WTC11 (cell line): ENCODE data around the gene OR10D3. TPM values are rescaled to one million over a fixed set of nuclear protein-coding genes. Genes with fewer than 3 reads are reported as not detected.

Source experiments
- ATAC-seq: fragments of 200-7000 bp; cut with Tn5 transposase; 2 replicates; pipeline ENCODE4 v1.10.0; 2021; ENCODE audit warnings: mild to moderate bottlenecking, moderate library complexity
- CTCF ChIA-PET: fragments of 300-600 bp; sonication (Branson Sonifier 250); formaldehyde crosslinking; loops from one replicate; lab custom pipeline; 2021; ENCODE audit warnings: antibody characterized with exemption; lab: Charles Lee
- POLR2A ChIA-PET: fragments of 350-600 bp; sonication (Branson Sonifier 250); formaldehyde crosslinking; loops from one replicate; lab custom pipeline; 2021; ENCODE audit warnings: antibody characterized with exemption; lab: Charles Lee
- DNase-seq: peaks from one replicate; pipeline ENCODE4 v3.0.0; 2021; ENCODE audit warnings: low spot score
- H3K27ac Mint-ChIP-seq: 2 replicates; pipeline ENCODE4 v1.8.0; 2021; ENCODE audit warnings: mixed read lengths
- H3K27me3 Mint-ChIP-seq: 2 replicates; pipeline ENCODE4 v1.8.0; 2021; ENCODE audit warnings: low read depth, mild to moderate bottlenecking, moderate library complexity, mixed read lengths
- H3K36me3 Mint-ChIP-seq: 2 replicates; pipeline ENCODE4 v1.8.0; 2021; ENCODE audit warnings: mixed read lengths
- H3K4me1 Mint-ChIP-seq: 2 replicates; pipeline ENCODE4 v1.8.0; 2022; ENCODE audit warnings: mixed read lengths
- H3K4me3 Mint-ChIP-seq: 2 replicates; pipeline ENCODE4 v1.8.0; 2021; ENCODE audit warnings: mild to moderate bottlenecking, moderate library complexity, mixed read lengths
- H3K9me3 Mint-ChIP-seq: 2 replicates; pipeline ENCODE4 v1.8.0; 2021; ENCODE audit warnings: mixed read lengths
- ATF2 ChIP-seq: sonication (generic); formaldehyde crosslinking; IDR thresholded peaks from 2 replicates; pipeline ENCODE4 v1.8.1; 2022; ENCODE audit warnings: low read depth, missing genetic modification reagents, borderline replicate concordance
- ELF4 ChIP-seq: sonication (generic); formaldehyde crosslinking; IDR thresholded peaks from 2 replicates; pipeline ENCODE4 v1.8.1; 2022; ENCODE audit warnings: low read depth, mild to moderate bottlenecking, moderate library complexity, missing genetic modification reagents
- EMX1 ChIP-seq: fragments of 250-450 bp; sonication (Bioruptor Pico); IDR thresholded peaks from 2 replicates; pipeline ENCODE4 v1.8.0; 2021; ENCODE audit warnings: mild to moderate bottlenecking
- ETV6 ChIP-seq: sonication (generic); formaldehyde crosslinking; IDR thresholded peaks from 2 replicates; pipeline ENCODE4 v1.8.1; 2022; ENCODE audit warnings: mild to moderate bottlenecking, missing genetic modification reagents
- FOXK1 ChIP-seq: sonication (generic); formaldehyde crosslinking; IDR thresholded peaks from 2 replicates; pipeline ENCODE4 v1.8.0; 2022; ENCODE audit warnings: mild to moderate bottlenecking, moderate library complexity, missing genetic modification reagents
- GABPB1 ChIP-seq: sonication (generic); formaldehyde crosslinking; IDR thresholded peaks from 2 replicates; pipeline ENCODE4 v1.8.1; 2023; ENCODE audit warnings: mild to moderate bottlenecking, missing genetic modification reagents
- MXD4 ChIP-seq: fragments of 250-450 bp; sonication (Bioruptor Pico); IDR thresholded peaks from 2 replicates; pipeline ENCODE4 v1.8.0; 2021; ENCODE audit warnings: mild to moderate bottlenecking, moderate library complexity, borderline replicate concordance
- NFE2L1 ChIP-seq: sonication (generic); formaldehyde crosslinking; IDR thresholded peaks from 2 replicates; pipeline ENCODE4 v1.8.1; 2023; ENCODE audit warnings: missing genetic modification reagents
- RELA ChIP-seq: sonication (generic); formaldehyde crosslinking; IDR thresholded peaks from 2 replicates; pipeline ENCODE4 v1.8.1; 2022; ENCODE audit warnings: missing genetic modification reagents, mild to moderate bottlenecking, borderline replicate concordance
- SMAD4 ChIP-seq: sonication (generic); formaldehyde crosslinking; IDR thresholded peaks from 2 replicates; pipeline ENCODE4 v1.8.0; 2022; ENCODE audit warnings: mild to moderate bottlenecking, missing genetic modification reagents
- ZNF138 ChIP-seq: sonication (generic); formaldehyde crosslinking; conservative IDR thresholded peaks from 2 replicates; pipeline ENCODE4 v1.8.1; 2022; ENCODE audit warnings: mild to moderate bottlenecking, moderate library complexity, missing genetic modification reagents
- ZNF317 ChIP-seq: sonication (generic); formaldehyde crosslinking; IDR thresholded peaks from 2 replicates; pipeline ENCODE4 v1.8.1; 2023; ENCODE audit warnings: low read depth, mild to moderate bottlenecking, moderate library complexity, missing genetic modification reagents, borderline replicate concordance
- ZNF416 ChIP-seq: fragments of 250-450 bp; sonication (Bioruptor Pico); IDR thresholded peaks from 2 replicates; pipeline ENCODE4 v1.9.0; 2021; ENCODE audit warnings: mild to moderate bottlenecking, inconsistent platforms
- ZNF671 ChIP-seq: fragments of 250-450 bp; sonication (Bioruptor Pico); IDR thresholded peaks from 2 replicates; pipeline ENCODE4 v1.8.0; 2021; ENCODE audit warnings: mild to moderate bottlenecking
- total RNA-seq: library from RNA; stranded (reverse); gene quantifications from 3 replicates; pipeline ENCODE4 v1.2.3, GENCODE V29; 2021
- TF ChIP-seq, protein P1 (sequence below): sonication (generic); formaldehyde crosslinking; conservative IDR thresholded peaks from 2 replicates; pipeline ENCODE4 v1.8.1; 2023; ENCODE audit warnings: mild to moderate bottlenecking, low read depth, missing genetic modification reagents, moderate library complexity
- TF ChIP-seq, protein P2 (sequence below): sonication (generic); formaldehyde crosslinking; IDR thresholded peaks from 2 replicates; pipeline ENCODE4 v1.8.0; 2023; ENCODE audit warnings: mild to moderate bottlenecking, missing genetic modification reagents
- TF ChIP-seq, protein P3 (sequence below): sonication (generic); formaldehyde crosslinking; IDR thresholded peaks from 2 replicates; pipeline ENCODE4 v1.8.1; 2022; ENCODE audit warnings: missing genetic modification reagents, borderline replicate concordance
- TF ChIP-seq, protein P4 (sequence below): sonication (generic); formaldehyde crosslinking; IDR thresholded peaks from 2 replicates; pipeline ENCODE4 v1.8.1; 2022; ENCODE audit warnings: mild to moderate bottlenecking, missing genetic modification reagents, moderate library complexity, borderline replicate concordance
- TF ChIP-seq, protein P5 (sequence below): sonication (generic); formaldehyde crosslinking; IDR thresholded peaks from 2 replicates; pipeline ENCODE4 v1.8.0; 2022; ENCODE audit warnings: mild to moderate bottlenecking, missing genetic modification reagents

Gene OR10D3
- total RNA-seq, 1 experiment from 2014 or later, result not detected

DNA sequence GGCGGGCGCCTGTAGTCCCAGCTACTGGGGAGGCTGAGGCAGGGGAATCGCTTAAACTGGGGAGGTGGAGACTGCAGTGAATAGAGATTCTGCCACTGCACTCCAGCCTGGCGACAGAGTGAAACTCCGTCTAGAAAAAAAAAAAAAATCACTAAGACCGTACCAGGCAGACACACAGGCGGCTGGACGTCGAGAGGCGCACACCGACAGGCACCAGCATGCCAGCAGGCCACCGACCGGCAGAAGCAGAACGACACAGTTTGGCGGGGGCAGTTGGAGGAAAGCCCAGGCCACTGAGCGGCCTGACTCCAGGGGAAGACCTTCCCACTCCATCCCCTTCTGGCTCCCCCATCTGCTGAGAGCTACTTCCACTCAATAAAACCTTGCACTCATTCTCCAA lies 17.5 kb downstream of the OR10D3 start:
- H3K36me3 Mint-ChIP-seq, result no peaks in the 10 kb centered on the region; the same call in 1 of the 2 replicates
- ATAC-seq, result no peak
- H3K4me1 Mint-ChIP-seq, result no peaks in the 10 kb centered on the region
- H3K9me3 Mint-ChIP-seq, result peaks cover 3% of the 10 kb centered on the region
- CTCF ChIA-PET, result no interaction called here
- TF ChIP-seq, protein P1, sequence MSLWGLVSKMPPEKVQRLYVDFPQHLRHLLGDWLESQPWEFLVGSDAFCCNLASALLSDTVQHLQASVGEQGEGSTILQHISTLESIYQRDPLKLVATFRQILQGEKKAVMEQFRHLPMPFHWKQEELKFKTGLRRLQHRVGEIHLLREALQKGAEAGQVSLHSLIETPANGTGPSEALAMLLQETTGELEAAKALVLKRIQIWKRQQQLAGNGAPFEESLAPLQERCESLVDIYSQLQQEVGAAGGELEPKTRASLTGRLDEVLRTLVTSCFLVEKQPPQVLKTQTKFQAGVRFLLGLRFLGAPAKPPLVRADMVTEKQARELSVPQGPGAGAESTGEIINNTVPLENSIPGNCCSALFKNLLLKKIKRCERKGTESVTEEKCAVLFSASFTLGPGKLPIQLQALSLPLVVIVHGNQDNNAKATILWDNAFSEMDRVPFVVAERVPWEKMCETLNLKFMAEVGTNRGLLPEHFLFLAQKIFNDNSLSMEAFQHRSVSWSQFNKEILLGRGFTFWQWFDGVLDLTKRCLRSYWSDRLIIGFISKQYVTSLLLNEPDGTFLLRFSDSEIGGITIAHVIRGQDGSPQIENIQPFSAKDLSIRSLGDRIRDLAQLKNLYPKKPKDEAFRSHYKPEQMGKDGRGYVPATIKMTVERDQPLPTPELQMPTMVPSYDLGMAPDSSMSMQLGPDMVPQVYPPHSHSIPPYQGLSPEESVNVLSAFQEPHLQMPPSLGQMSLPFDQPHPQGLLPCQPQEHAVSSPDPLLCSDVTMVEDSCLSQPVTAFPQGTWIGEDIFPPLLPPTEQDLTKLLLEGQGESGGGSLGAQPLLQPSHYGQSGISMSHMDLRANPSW (CRISPR knock-in tag), result no peak
- TF ChIP-seq, protein P2, sequence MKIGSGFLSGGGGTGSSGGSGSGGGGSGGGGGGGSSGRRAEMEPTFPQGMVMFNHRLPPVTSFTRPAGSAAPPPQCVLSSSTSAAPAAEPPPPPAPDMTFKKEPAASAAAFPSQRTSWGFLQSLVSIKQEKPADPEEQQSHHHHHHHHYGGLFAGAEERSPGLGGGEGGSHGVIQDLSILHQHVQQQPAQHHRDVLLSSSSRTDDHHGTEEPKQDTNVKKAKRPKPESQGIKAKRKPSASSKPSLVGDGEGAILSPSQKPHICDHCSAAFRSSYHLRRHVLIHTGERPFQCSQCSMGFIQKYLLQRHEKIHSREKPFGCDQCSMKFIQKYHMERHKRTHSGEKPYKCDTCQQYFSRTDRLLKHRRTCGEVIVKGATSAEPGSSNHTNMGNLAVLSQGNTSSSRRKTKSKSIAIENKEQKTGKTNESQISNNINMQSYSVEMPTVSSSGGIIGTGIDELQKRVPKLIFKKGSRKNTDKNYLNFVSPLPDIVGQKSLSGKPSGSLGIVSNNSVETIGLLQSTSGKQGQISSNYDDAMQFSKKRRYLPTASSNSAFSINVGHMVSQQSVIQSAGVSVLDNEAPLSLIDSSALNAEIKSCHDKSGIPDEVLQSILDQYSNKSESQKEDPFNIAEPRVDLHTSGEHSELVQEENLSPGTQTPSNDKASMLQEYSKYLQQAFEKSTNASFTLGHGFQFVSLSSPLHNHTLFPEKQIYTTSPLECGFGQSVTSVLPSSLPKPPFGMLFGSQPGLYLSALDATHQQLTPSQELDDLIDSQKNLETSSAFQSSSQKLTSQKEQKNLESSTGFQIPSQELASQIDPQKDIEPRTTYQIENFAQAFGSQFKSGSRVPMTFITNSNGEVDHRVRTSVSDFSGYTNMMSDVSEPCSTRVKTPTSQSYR (CRISPR knock-in tag), result no peak
- TF ChIP-seq ATF2 (CRISPR knock-in tag), result no peak
- no peak for TF ChIP-seq EMX1 (CRISPR knock-in tag)
- TF ChIP-seq, protein P3, sequence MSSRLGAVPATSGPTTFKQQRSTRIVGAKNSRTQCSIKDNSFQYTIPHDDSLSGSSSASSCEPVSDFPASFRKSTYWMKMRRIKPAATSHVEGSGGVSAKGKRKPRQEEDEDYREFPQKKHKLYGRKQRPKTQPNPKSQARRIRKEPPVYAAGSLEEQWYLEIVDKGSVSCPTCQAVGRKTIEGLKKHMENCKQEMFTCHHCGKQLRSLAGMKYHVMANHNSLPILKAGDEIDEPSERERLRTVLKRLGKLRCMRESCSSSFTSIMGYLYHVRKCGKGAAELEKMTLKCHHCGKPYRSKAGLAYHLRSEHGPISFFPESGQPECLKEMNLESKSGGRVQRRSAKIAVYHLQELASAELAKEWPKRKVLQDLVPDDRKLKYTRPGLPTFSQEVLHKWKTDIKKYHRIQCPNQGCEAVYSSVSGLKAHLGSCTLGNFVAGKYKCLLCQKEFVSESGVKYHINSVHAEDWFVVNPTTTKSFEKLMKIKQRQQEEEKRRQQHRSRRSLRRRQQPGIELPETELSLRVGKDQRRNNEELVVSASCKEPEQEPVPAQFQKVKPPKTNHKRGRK, result no peak
- no peak for TF ChIP-seq ZNF416 (CRISPR knock-in tag)
- TF ChIP-seq GABPB1 (CRISPR knock-in tag), result no peak
- TF ChIP-seq ELF4 (CRISPR knock-in tag), result no peak
- no peak for TF ChIP-seq FOXK1 (CRISPR knock-in tag)
- no peak for TF ChIP-seq NFE2L1 (CRISPR knock-in tag)
- TF ChIP-seq, protein P4, sequence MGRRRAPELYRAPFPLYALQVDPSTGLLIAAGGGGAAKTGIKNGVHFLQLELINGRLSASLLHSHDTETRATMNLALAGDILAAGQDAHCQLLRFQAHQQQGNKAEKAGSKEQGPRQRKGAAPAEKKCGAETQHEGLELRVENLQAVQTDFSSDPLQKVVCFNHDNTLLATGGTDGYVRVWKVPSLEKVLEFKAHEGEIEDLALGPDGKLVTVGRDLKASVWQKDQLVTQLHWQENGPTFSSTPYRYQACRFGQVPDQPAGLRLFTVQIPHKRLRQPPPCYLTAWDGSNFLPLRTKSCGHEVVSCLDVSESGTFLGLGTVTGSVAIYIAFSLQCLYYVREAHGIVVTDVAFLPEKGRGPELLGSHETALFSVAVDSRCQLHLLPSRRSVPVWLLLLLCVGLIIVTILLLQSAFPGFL, result no peak
- TF ChIP-seq, protein P5, sequence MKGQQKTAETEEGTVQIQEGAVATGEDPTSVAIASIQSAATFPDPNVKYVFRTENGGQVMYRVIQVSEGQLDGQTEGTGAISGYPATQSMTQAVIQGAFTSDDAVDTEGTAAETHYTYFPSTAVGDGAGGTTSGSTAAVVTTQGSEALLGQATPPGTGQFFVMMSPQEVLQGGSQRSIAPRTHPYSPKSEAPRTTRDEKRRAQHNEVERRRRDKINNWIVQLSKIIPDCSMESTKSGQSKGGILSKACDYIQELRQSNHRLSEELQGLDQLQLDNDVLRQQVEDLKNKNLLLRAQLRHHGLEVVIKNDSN (CRISPR knock-in tag), result no peak
- TF ChIP-seq ETV6, result no peak
- no peak for TF ChIP-seq MXD4
- TF ChIP-seq ZNF317 (CRISPR knock-in tag), result no peak
- no peak for TF ChIP-seq RELA (CRISPR knock-in tag)
- no peak for TF ChIP-seq SMAD4 (CRISPR knock-in tag)
- no peak for TF ChIP-seq ZNF138 (CRISPR knock-in tag)
- no peak for TF ChIP-seq ZNF671 (CRISPR knock-in tag)
- no peak for DNase-seq
- no peaks in the 10 kb centered on the region for H3K27me3 Mint-ChIP-seq
- POLR2A ChIA-PET, result no interaction called here
- no peak overlapping the region for H3K27ac Mint-ChIP-seq
- H3K4me3 Mint-ChIP-seq, result no peak overlapping the region
